ENCODE data around the gene PROM2.

PROM2 gene

GRCh38 chr2:95282458-95282857 lies 8.2 kb downstream of the PROM2 start:
- Histone ChIP-seq H3K4me1 (ENCODE audit: control insufficient read depth in 1 of 2, insufficient read depth in 1 of 2, low read depth in 1 of 2, low read length in 1 of 2) (no peaks in the 10 kb centered on the region), H3K4me3 (ENCODE audit: low read depth in 1 of 2, low read length in 1 of 2) (no peak overlapping the region), H3K27me3 (no peaks in the 10 kb centered on the region), H3K9me3 (no peaks in the 10 kb centered on the region), H3K27ac (no peak overlapping the region), H3K36me3 (no peaks in the 10 kb centered on the region)
- no peak for TF ChIP-seq CTCF (IDR thresholded peaks at IDR 0.05)

DNA sequence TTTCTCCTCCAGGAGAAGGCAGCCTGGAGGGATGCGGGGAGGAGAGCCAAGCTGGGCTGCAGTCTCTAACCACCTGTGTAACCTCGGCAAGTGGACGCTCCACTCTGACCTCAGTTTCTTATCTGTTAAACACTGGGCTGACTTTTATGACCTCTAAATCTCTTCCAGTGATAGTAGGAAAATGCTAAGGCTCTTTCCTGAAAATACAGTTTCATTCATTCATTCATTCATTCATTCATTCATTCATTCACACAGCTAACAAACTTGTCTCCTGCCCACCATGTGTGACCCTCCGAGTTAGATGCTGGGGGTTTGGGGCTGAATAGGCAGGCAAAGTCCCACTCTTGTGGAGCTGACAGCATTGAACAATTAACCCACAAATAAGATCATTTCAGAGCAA lies 9.3 kb downstream of the PROM2 start:
- Histone ChIP-seq H3K36me3 (no peaks in the 10 kb centered on the region), H3K27me3 (no peaks in the 10 kb centered on the region), H3K9me3 (no peaks in the 10 kb centered on the region), H3K4me3 (ENCODE audit: low read depth in 1 of 2, low read length in 1 of 2) (no peak overlapping the region), H3K27ac (no peak overlapping the region), H3K4me1 (ENCODE audit: control insufficient read depth in 1 of 2, insufficient read depth in 1 of 2, low read depth in 1 of 2, low read length in 1 of 2) (no peaks in the 10 kb centered on the region)
- no peak for TF ChIP-seq CTCF (IDR thresholded peaks at IDR 0.05)

DNA sequence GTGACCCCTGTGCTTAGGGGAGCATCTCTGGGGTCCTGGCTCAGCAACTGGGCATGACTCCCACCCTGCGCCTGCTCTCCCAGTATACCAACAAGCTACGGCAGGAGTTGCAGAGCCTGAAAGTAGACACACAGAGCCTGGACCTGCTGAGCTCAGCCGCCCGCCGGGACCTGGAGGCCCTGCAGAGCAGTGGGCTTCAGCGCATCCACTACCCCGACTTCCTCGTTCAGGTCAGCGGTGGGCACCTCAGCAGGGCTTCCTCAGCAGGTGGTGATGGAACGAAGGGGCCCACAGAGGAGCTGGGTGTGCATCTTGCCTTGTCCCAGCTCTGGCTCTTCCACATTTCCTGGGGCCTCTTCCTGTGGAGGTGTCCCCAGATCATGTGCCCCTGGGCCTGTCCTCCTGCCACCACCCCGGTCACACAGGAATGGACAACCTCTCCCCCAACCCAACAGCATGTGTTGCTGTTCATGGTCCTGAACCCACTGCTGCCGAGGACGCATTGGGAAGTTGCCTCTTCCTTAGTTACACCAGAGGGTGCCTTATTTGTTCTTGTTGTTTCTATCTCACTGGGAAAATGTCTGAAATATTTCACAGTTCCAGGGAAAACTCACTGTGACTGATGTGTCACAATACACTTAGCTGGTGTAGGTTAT lies 10.8 kb downstream of the PROM2 start:
- no peaks in the 10 kb centered on the region for H3K27me3 ChIP-seq
- H3K36me3 ChIP-seq, result no peaks in the 10 kb centered on the region
- TF ChIP-seq CTCF (IDR thresholded peaks at IDR 0.05), result no peak
- H3K4me1 ChIP-seq (ENCODE audit: control insufficient read depth in 1 of 2, insufficient read depth in 1 of 2, low read depth in 1 of 2, low read length in 1 of 2), result no peaks in the 10 kb centered on the region
- no peak overlapping the region for H3K27ac ChIP-seq
- H3K9me3 ChIP-seq, result no peaks in the 10 kb centered on the region
- H3K4me3 ChIP-seq (ENCODE audit: low read depth in 1 of 2, low read length in 1 of 2), result no peak overlapping the region

DNA sequence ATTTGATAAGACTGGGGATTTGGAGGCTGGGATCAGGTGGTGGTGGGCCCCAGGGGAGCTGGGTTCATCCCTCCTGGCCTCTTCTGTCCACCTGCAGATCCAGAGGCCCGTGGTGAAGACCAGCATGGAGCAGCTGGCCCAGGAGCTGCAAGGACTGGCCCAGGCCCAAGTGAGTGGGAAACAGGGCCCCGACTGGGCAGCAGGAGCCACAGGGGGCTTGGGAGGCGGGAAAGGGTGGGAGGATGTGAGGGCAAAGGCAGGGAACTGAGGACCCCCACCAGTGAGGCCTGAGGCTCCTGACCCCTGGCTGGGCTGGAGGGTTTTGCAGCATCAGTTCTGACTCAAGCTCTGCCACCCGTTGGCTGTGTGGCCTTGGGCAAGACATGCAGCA lies 11.3 kb downstream of the PROM2 start:
- no peak for TF ChIP-seq CTCF (IDR thresholded peaks at IDR 0.05)
- H3K36me3 ChIP-seq, result no peaks in the 10 kb centered on the region
- H3K4me3 ChIP-seq (ENCODE audit: low read depth in 1 of 2, low read length in 1 of 2), result no peak overlapping the region
- no peaks in the 10 kb centered on the region for H3K27me3 ChIP-seq
- H3K27ac ChIP-seq, result no peak overlapping the region
- no peaks in the 10 kb centered on the region for H3K4me1 ChIP-seq (ENCODE audit: control insufficient read depth in 1 of 2, insufficient read depth in 1 of 2, low read depth in 1 of 2, low read length in 1 of 2)
- H3K9me3 ChIP-seq, result no peaks in the 10 kb centered on the region

DNA sequence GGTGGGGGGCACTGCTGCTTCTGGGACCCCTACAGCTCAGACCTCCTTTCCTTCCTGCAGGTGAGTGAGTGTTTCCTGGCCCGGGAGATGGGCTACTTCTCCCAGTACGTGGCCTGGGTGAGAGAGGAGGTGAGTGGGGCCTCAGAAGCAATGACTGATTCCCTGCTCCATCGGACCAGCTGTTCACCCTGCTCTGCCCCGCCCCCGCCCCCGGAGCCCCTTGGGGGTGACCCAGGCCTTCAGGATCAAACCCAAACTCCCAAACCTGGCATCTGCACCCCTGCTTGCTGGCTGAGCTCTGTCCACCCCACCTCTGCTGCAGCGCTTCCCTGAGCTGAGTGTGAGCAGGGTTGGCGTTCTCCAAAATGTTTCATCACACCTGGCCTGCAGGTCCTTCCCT lies 13.1 kb downstream of the PROM2 start:
- H3K9me3 ChIP-seq, result no peaks in the 10 kb centered on the region
- H3K4me1 ChIP-seq (ENCODE audit: control insufficient read depth in 1 of 2, insufficient read depth in 1 of 2, low read depth in 1 of 2, low read length in 1 of 2), result no peaks in the 10 kb centered on the region
- TF ChIP-seq CTCF (IDR thresholded peaks at IDR 0.05), result no peak
- no peaks in the 10 kb centered on the region for H3K36me3 ChIP-seq
- H3K4me3 ChIP-seq (ENCODE audit: low read depth in 1 of 2, low read length in 1 of 2), result no peak overlapping the region
- no peaks in the 10 kb centered on the region for H3K27me3 ChIP-seq
- no peak overlapping the region for H3K27ac ChIP-seq

DNA sequence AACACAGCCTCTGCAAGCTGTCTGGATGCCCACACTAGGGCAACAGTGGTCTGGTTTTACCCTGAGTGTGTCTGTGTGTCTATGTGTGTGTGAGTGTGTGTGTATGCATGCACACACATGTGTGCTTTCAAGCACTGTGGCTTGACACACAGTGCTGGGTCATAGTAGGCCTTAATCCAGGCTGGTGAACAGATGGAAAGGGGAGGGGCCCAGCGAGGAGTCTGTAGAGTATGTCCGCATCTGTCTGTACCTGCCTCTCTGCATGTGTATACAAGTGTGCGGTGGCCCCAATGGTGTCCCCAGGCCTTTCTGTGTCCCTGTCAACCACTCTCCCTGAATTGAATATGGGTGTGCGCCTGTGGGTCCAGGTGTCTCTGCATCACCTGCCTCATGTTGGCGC lies 13.6 kb downstream of the PROM2 start:
- Histone ChIP-seq H3K27ac (no peak overlapping the region), H3K9me3 (no peaks in the 10 kb centered on the region), H3K36me3 (no peaks in the 10 kb centered on the region), H3K4me3 (ENCODE audit: low read depth in 1 of 2, low read length in 1 of 2) (no peak overlapping the region), H3K4me1 (ENCODE audit: control insufficient read depth in 1 of 2, insufficient read depth in 1 of 2, low read depth in 1 of 2, low read length in 1 of 2) (no peaks in the 10 kb centered on the region), H3K27me3 (no peaks in the 10 kb centered on the region)
- no peak for TF ChIP-seq CTCF (IDR thresholded peaks at IDR 0.05)
